GM21528 (cell line): Measurements from ENCODE around the gene PEX7.
"Not testable (repeated sequence)": the region's sequence is repeated elsewhere in the genome, so short reads cannot be mapped to it uniquely, and the experiment has no call there.

Source experiments
- ATAC-seq: cut with Tn5 transposase; IDR thresholded peaks from one replicate; pipeline ENCODE4 v1.9.1; 2021; ENCODE audit warnings: mild to moderate bottlenecking, moderate library complexity; ENCODE audit not compliant: unreplicated experiment, low FRiP score

Gene PEX7

DNA sequence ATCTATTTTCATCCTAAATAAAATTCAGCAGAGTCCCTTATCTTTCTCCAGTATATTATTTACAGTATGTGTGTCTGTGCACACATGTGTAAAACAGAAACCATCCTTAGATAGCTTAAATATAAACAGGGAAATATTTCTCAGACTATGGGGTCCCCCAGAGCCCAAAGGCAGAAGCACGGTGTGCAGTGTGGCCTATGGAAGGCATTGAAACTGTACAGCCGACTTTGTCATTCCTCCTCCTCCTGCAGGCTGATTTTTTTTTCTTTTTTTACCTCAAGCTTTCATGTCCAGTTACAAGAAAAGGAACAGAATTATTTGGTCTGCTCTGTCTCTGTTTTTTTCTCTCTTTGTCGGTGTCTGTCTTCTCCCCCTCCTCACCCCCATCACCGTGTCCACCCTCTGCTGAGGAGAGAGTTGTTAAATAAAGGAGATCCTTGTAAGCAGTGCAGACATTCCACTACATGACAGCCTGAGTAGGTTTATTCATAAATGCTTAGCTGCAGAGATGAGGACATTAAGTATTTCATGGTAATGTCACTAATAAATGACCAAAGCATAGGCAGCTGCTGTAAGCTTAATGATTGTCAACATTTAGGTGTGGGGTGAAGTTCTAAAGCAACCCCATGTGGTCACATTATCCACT is 67.9 kb downstream of the PEX7 start:
- ATAC-seq: no peak

DNA sequence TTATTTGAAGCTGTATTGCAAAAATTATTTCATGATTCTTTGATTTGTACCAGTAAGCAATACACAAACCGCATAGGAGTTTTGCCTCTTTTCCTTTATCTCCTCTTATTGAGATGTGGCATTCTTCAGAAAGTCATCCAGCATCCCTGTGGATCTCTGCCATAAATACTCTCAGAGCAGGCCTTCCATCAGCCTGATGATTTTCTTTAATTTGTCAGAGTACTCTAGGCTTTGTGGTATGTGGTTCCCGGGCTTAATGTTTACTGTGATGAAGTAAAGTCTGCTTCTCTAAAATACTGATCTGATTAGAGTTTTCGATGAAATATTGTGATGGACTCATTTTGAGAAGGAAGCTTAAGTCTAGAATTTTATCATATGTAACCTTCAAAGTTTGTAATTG is 68.6 kb downstream of the PEX7 start:
- ATAC-seq: no peak

DNA sequence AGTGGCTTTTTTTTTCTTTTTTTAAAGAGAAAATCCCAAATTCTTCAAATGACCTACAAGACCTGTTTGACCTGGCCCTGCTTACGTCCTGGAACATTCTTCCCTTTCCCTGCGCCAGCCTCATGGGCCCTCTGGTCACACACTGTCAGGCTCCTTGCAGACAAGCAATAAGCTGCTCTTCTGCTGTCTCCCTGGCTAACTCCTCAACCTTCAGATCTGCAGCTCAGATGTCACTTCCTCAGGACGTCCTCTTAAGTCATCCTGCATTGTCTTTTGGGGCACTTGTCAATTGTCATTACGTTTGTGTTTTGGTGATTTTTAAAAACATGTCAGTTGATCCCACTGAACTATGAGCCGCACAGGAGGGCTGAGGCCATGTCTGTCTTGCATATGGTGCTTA is 70.8 kb downstream of the PEX7 start:
- no peak for ATAC-seq

DNA sequence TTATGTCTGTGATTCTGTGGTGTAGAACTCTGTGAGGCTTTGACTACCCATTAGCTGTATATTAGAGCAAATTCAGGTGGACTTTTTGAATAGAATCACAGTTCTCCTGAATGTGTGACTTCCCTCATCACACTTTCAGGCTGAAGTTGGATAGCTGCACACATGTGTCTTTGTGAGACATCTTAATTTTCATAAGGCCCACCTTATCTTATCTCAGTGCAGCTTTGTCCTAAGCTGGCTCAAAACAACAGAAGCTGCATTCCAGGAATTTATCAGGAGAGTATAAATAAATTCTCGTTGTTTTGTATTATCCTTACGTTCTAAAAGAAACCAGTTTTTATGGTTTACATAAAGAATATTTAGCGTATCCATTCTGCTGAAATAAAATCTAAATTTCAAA is 73.5 kb downstream of the PEX7 start:
- no peak for ATAC-seq

DNA sequence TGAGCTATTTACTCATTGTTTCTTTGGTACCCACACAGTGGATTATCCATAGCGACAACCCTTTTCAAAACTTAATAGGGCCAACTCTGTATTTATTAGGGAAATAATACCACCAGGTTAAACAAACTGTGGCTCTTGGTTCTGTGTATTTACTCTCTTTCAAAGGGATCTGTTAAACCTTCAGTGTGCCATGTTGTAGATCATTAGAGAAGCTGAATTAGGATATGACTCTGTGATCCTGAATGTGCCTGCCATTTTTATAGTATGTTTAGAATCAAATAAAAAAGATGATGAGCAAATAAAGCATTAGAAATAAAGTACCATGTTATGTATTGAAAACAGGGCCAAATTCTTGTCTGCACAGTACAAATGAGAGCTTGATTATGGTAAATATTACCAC is 74.7 kb downstream of the PEX7 start:
- ATAC-seq: no peak

DNA sequence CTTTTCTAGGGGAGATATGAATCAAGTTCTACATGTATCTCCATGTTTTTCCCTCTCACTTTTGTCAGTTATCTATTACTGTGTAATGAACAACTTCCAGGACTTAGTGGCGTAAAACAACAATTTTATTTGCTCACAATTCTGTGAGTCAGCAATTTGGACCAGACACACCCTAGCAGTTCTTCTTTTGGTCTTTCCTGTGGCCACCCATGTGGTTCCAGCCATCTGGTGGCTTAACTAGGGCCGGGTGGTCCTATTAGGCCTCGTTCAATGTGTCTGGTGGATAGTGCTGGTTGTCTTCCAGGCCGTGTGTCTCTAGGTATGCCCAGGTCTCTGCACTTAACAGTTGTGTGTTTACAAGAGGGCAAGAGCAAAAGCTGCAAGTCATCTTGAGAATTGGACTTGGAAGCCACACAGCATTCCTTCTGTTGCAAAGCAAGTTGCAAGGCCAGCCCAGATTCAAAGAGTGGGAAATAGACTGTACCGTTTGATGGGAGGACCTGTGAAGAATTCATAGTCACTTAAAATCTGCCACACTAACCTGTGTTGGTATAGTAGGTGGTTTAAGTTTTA is 78.9 kb downstream of the PEX7 start:
- ATAC-seq: no peak

DNA sequence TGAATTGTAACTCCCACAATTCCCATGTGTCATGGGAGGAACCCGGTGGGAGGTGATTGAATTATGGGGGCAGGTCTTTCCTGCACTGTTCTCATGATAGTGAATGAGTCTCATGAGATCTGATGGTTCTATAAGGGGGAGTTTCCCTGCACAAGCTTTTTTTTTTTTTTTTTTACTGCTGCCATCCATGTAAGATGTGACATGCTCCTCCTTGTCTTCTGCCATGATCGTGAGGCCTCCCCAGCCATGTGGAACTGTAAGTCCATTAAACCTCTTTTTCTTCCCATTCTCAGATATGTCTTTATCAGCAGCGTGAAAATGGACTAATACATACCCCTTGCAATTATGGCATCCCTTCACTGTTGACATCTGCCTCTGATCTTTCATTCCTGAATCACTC is 82.1 kb downstream of the PEX7 start:
- ATAC-seq: not testable (repeated sequence)

DNA sequence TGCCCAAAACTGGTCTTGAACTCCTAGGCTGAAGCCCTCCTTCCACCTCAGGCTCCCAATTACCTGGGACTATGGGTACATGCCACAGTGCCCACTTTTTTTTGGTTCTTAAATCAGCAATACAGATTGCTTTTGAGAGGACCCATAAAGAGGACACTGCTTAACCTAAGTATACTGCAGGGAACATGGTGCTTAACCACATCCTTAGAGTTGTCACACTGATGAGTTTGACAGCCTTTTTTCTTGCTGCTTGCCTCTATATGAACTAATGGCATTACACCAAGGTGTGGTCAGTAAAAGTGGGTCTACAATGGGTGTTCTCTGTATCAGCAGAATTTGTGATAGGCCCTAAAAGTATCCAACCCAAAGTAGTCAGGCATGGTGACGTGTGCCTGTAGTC is 92.6 kb downstream of the PEX7 start:
- ATAC-seq: no peak

DNA sequence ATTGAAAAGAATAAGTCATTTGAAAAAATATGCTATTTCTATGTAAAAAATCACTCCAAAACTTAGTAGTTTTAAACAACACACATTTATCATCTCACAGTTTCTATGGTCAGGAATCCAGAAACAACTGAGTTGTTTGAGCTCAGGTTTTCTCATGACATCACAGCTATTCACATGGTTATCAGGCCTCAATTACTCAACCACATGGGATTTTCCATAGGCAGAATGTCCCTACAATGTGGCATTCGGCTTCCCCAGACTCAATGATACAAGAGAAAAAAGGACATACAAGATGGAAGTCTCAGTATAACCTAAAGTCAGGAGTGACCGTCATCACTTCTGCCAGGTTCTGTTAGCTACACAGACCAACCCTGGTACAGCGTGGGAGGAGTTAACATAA is 96.3 kb downstream of the PEX7 start:
- ATAC-seq: no peak

DNA sequence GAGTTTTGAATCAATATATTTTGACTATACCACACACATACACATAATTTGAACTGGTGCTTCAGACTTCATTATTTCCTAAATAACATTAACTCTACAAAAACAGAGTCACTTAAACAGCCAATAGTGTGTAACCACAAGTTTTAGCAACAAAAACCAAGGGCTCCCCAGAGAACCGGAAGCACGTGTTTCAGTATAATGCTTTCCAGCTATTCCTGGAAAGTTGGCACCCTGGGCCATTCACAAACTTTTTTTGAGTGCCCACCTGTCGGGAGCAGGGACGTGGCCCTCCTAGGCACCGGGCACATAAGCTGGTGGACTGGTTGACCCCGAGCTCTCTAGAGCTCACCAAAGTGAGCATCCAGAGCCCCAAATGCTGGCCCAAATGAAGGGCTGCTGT is 97.8 kb downstream of the PEX7 start:
- no peak for ATAC-seq

DNA sequence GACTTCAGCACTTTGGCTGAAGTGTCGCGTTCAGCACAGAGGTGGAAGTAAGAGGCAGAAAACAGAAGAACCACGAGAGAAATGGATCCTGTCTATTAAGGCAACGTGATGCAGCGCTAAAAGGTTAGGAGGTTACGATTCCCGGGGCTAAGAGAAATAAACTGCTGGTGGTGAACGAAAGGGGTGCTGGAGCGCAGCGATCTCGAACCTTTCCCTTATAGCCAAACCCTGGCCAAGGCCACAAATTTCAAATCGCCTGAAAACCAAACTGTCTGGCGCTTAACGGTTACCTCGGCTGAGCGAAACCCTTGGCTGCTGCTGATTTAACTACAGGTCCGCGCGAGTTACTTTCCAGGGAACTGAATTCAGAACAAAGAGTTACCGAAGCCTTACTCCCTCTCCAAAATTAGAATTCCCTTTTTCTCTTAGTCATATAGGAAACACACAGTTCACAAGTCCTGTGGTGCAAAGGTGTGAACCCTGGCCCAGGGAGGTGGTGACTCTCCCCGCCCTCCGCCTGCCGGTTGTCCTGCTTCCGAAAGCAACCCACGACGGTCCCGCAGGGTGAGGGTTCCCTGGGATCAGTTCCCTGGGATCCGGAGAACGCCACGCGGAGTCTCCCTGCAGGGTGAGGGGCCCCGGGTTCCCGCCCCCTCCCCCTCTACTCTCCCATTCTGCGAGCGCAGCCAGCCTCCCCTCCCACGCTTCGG is 98.4 kb downstream of the PEX7 start:
- ATAC-seq: no peak

DNA sequence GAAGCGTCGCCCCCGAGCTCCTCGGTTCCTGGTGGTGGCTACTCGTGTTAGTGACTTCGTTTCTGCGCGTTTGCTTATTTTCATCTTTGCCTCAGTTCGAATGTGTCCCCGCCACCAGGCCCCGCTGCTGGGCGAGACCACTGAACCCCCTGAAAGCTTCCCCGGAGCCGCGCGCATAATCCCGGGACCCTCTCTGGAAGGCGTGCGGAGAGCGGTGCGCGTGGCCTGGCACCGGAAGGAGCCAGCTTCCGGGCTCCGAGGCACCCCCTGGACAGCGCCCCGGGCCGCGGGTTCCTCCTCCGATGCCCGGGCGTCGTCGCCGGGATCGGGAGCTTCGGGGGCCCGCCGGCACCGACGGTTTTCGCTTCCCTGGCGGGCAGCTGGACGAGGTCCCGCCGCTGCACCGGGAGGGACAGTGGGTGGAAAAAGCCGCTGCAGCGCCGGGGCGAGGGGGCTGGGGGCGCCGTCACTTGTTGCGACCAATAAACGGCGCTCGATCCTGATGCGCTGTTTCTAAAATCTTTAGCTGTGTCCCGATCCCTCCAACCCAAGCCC is 99.1 kb downstream of the PEX7 start:
- ATAC-seq: no peak

DNA sequence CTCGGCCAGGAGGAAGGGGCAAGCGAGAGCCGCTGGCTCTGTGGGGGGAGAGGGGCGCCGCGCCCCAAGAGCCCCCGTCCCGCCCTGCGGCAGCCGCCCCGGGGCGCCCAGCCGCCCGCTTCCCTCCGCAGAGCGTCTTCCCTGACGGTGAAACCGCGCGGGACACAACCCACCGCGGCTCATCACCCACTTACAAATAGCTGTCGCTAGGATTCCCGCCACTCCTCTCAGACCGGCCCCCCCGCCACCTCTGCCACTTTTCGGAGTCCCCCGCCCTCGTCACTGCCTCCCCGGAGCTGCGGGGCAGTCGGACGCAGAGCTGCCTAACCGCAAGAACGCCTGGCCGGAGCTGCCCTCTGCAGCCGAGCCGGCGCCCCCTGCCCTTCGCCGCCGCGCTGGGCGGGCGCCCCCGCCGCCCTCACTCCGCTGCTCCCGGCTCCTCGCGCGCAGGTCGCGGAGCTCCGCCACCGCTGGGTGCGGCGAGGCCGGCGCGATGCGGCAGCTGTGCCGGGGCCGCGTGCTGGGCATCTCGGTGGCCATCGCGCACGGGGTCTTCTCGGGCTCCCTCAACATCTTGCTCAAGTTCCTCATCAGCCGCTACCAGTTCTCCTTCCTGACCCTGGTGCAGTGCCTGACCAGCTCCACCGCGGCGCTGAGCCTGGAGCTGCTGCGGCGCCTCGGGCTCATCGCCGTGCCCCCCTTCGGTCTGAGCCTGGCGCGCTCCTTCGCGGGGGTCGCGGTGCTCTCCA is 99.7 kb downstream of the PEX7 start, which contains the start of gene SLC35D3:
TSS of gene SLC35D3 (plus strand) at position 366 of the 749 bp plus-strand sequence. CDS start at position 494, 128 bp downstream.
- ATAC-seq: no peak

DNA sequence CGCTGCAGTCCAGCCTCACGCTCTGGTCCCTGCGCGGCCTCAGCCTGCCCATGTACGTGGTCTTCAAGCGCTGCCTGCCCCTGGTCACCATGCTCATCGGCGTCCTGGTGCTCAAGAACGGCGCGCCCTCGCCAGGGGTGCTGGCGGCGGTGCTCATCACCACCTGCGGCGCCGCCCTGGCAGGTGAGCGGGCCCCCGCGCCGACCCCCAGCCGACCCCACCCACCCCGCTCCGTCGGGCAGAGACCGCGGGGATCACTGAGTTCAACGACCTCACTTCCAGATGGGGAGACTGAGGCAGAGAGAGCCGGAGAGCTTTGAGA is 100.3 kb downstream of the PEX7 start:
- ATAC-seq: no peak

DNA sequence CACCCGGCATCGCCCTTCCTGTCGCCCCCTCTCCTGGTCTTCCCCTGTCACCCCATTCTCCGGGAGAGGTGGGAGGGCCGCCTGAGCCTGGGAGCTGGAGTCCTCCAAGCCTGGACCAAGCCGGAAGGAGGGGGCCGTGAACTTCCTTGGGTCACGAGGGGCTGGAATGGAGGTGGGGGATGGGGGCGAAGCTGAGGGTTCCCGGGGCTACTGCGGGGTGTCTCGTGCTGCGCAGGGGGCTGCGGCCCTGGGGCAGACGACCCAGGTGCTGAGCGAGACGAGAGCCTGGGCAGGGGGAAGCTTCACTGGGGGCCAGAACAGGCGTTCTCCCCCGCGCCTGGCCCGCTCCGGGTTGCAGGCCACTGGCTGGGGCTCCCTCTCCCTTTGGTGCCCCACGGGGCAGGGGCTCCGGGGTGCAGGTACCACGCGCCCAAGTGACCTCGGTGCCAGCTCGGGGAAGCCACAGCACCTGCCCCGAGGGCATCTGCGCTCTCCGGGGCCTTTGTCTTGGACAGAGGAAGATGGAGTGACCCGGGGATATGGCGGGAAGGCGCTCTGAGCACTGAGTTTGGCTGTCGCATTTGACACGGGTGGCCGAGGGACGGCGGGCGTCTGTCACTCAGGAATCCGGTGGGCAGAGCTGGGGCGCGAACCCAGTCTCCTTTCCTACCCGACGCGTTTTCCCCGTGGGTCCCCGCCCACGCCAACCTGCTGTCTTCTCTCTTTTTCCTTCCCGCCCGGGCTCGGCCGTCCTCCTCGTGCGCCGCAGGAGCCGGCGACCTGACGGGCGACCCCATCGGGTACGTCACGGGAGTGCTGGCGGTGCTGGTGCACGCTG is 100.9 kb downstream of the PEX7 start:
- ATAC-seq: no peak

DNA sequence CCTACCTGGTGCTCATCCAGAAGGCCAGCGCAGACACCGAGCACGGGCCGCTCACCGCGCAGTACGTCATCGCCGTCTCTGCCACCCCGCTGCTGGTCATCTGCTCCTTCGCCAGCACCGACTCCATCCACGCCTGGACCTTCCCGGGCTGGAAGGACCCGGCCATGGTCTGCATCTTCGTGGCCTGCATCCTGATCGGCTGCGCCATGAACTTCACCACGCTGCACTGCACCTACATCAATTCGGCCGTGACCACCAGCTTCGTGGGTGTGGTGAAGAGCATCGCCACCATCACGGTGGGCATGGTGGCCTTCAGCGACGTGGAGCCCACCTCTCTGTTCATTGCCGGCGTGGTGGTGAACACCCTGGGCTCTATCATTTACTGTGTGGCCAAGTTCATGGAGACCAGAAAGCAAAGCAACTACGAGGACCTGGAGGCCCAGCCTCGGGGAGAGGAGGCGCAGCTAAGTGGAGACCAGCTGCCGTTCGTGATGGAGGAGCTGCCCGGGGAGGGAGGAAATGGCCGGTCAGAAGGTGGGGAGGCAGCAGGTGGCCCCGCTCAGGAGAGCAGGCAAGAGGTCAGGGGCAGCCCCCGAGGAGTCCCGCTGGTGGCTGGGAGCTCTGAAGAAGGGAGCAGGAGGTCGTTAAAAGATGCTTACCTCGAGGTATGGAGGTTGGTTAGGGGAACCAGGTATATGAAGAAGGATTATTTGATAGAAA is 101.7 kb downstream of the PEX7 start:
- no peak for ATAC-seq

DNA sequence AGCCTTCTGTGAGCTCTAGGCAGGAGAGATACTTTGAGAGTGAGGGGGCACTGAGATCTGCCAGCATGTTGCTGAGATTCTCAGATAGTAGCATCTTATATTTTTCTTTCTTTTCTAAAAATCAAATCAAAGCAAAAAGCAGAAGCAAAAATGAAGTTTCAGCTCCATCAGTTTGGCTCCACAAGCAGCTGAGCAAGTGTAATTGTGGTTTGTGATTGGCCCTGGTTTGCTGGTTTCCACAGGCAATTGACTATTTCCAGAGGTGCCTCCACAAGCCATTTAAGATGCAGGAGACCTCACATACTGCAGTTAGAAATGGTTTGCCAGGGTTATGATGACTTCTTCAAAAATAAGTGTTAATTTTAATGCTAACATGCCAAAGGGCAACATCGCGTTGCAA is 104.0 kb downstream of the PEX7 start:
- ATAC-seq: no peak

DNA sequence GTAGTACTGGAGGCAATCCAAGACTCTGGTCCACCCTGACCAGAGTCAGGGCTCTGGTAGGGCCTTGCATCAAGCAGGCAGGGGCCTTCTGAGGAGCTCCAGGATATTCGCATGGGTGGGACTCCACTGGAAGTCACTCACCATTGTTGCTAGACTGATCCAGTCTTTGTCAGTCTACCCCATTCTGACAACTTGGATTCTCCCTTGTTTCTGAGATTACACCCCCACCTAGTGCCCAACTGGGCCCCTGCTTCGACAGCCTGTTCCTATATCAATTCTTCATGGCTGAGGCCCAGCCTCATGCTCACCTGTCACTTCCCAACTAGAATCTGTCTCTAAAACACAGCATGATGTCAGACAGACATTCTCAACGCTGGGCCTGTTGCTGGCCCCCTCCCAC is 104.9 kb downstream of the PEX7 start:
- no peak for ATAC-seq

DNA sequence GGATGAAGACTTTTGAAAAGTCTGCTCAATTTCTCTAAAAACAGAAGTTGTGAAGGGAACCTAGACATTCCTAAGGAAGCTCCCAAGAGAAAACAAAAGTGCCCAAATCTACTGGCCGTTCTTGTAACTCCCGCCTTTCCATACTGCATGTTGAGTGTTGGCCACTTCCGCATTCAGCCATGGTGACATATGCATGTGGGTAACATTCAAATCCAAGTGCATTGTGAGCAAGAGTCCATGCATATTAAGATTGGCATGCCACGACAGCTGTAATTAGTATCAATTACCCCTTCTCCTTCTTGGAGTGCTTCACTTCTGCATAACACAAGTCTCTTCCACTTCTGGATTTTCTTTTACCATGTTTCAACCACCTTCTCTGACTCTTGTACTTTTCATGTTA is 108.1 kb downstream of the PEX7 start:
- ATAC-seq: no peak

DNA sequence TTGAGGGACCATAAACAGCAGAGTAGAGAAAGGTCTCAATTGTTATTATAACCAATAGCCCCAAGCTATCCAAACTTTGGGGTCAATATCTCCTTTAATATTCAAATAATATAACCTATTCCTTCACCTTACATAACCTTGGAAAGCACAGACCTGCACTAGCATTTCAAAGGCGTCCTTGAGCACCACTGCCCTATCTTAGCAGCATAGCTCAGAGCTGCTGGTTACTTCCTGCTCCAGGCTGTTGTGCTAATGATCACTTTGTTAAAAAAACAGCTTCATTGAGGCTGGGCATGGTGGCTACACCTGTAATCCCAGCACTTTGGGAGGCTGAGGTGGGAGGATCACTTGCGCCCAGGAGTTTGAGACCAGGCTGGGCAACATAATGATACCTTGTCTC is 110.2 kb downstream of the PEX7 start:
- ATAC-seq: no peak
